SH-SY5Y (cell line): Measurements from ENCODE around the gene CORO2B.

Source experiments
- GATA2 ChIP-seq: IDR thresholded peaks from 2 replicates; pipeline ENCODE4 v1.6.1; 2011; ENCODE audit warnings: mild to moderate bottlenecking, low read depth, low read length
- GATA3 ChIP-seq: IDR thresholded peaks from 2 replicates; pipeline ENCODE4 v1.6.1; 2011; ENCODE audit warnings: low read depth, mild to moderate bottlenecking, low read length, moderate library complexity

GRCh38 chr15:68603951-68604350 lies 25.2 kb downstream of the CORO2B start:
- TF ChIP-seq GATA2 (no peak), GATA3 (no peak)
